Cardiac fibroblast (primary cell): ENCODE data around the gene PRPSAP1.

Source experiments
- DNase-seq, 2 donors: peaks; one replicate each; pipeline versions ENCODE4 v3.0.0 to v3.0.0-alpha.2; 2010; ENCODE audit warnings: low read depth in 2 of 2
- H3K4me3 ChIP-seq, 2 donors: replicated peaks in 1 of 2; 1 replicate in 1 of 2; 2 replicates in 1 of 2; pipeline ENCODE4 v1.5.1; 2011; ENCODE audit warnings: low read depth in 2 of 2, low read length in 2 of 2, mild to moderate bottlenecking in 2 of 2, moderate library complexity in 1 of 2
- TF ChIP-seq, protein P1 (sequence below): IDR thresholded peaks from one replicate; pipeline ENCODE4 v1.5.1; 2011; ENCODE audit warnings: low read depth, mild to moderate bottlenecking, low read length, inconsistent platforms

Gene PRPSAP1

DNA sequence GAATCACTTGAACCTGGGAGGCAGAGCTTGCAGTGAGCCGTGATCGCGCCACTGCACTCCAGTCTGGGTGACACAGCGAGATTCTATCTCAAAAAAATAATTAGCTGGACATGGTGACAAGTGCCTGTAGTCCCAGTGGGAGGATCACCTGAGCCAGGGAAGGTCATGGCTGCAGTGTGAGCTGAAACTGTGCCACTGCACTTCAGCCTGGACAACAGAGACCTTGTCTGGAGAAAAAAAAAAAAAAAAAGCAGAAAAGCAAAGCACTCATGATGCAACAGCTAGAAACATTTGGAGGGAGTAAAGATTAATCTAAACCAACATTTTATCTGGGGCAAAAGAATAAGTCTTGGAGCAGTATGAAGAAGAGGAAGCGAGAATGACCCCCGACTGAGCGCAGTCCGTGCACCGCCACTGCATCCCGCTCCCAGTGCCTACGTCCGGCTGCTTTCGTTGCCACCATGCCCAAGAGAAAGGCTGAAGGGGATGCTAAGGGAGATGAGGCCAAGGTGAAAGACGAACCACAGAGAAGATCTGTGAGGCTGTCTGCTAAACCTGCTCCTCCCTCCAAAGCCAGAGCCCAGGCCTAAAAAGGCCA lies 8.2 kb downstream of the PRPSAP1 start:
- DNase-seq: no peak
- H3K4me3 ChIP-seq: no peak overlapping the region
- TF ChIP-seq, protein P1, sequence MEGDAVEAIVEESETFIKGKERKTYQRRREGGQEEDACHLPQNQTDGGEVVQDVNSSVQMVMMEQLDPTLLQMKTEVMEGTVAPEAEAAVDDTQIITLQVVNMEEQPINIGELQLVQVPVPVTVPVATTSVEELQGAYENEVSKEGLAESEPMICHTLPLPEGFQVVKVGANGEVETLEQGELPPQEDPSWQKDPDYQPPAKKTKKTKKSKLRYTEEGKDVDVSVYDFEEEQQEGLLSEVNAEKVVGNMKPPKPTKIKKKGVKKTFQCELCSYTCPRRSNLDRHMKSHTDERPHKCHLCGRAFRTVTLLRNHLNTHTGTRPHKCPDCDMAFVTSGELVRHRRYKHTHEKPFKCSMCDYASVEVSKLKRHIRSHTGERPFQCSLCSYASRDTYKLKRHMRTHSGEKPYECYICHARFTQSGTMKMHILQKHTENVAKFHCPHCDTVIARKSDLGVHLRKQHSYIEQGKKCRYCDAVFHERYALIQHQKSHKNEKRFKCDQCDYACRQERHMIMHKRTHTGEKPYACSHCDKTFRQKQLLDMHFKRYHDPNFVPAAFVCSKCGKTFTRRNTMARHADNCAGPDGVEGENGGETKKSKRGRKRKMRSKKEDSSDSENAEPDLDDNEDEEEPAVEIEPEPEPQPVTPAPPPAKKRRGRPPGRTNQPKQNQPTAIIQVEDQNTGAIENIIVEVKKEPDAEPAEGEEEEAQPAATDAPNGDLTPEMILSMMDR: no peak

DNA sequence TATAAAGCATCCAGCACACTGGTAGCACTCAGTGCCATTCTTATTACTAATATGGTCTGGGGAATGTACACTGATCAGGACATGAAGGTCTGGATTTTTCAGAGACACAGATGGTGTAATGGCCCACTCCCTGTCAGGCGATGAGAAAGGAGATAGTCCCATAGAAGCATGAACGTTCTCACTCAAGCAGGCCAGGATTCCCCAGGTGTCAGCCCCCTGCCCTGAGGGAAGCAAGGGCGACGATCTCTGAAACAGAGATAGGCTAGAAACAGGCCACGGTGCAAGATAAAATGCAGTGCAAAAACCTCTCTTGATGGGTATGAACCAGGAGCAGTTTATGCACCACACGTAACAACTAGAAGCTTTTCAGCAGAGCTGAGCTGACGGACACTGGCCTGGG lies 10.6 kb downstream of the PRPSAP1 start:
- no peak overlapping the region for H3K4me3 ChIP-seq
- DNase-seq: no peak
- TF ChIP-seq, protein P1: no peak

DNA sequence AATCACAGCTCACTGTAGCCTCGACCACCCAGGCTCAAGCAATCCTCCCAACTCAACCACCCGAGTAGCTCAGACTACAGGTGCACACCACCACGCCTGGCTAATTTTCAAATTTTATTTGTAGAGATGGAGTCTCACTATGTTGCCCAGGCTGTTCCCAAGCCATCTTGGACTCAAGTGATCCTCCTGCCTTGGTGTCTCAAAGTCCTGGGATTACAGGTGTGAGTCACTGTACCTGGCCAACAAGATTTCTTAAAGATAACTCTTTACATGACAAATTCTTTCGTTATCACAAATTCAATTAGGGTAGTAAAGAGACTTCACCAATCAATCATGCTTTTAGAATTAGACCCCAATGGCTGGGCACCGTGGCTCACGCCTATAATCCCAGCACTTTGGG lies 12.4 kb downstream of the PRPSAP1 start:
- H3K4me3 ChIP-seq: no peak overlapping the region
- no peak for DNase-seq
- TF ChIP-seq, protein P1: no peak

DNA sequence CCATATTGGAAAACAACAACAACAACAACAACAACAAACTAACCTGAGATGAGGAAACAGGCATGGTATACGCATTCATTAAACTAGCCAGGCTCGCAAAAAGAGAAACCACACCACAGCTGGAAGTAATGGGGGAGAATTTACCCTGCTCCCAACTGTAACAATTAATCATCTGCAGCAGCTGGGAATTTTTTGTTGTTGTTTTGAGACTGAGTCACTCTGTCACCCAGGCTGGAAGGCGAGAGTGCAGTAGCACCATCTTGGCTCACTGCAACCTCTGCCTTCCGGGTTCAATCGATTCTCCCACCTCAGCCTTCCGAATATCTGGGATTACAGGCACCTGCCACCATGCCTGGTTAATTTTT lies 16.3 kb downstream of the PRPSAP1 start:
- TF ChIP-seq, protein P1: no peak
- peak in 1 of 2 donors; percentile 38 for DNase-seq
- H3K4me3 ChIP-seq: no peak overlapping the region

DNA sequence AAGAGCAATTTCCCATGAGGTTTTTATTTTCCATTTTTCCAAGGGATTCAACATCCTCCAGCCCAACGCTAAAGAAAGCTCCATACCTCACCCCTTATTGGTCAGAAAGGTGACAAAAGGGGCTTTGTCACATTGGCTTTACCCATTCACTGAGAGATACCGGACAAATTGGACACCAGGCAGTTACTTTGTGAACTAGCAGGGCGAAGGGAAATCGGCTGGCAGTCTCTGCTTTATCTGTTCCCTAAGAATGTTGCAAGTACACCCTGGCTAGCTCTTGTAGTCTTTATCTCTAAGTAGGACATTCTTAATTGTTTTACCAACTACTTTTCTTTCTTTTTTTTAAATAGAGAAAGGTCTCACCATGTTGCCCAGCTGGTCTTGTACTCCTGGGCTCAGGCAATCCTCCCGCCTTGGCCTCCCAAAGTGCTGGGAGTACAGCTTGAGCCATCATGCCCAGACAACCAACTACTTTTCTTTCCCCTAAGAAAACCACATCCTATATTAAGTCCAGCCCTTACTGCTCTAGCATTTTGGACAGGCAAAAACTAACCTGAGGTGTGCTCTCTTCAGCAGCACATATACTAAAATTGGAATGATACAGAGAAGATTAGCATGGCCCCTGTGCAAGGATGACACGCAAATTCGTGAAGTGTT lies 16.8 kb downstream of the PRPSAP1 start:
- DNase-seq: peak in 1 of 2 donors; percentile 22
- TF ChIP-seq, protein P1: no peak
- no peak overlapping the region for H3K4me3 ChIP-seq

DNA sequence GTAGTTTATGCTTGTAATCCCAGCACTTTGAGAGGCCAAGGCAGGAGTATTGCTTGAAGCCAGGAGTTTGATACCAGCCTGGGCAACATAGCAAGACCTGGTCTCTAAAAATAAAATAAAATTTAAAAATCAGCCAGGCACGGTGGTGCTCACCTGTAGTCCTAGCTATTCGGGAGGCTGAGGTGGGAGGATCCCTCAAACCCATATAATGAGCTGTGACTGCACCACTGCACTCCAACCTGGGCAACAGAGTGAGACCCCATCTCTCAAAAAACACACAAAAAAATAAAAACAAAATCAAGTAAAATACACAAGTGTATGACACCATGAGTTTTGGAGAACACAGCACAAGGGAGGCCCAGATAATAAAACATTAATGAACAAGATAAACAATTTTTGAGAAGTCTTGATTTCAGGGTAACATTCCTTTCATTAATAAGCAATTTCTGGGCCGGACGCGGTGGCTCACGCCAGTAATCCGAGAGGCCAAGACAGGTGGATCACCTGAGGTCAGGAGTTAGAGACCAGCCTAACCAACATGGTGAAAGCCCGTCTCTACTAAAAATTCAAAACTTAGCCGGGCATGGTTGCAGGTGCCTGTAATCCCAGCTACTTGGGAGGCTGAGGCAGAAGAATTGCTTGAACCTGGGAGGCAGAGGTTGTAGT lies 17.9 kb downstream of the PRPSAP1 start:
- no peak for DNase-seq
- no peak overlapping the region for H3K4me3 ChIP-seq
- TF ChIP-seq, protein P1: no peak
